Activated CD4-positive, alpha-beta T cell treated with anti-CD3 and anti-CD28 coated beads, Interleukin-2, amount 10 ng/mL, durations not matched to agents 7 days and 5 days (primary cell): ENCODE measurements around the gene RNF180. TPM values are rescaled to one million over a fixed set of nuclear protein-coding genes. Genes with fewer than 3 reads are reported as not detected.
"Not testable (repeated sequence)": the region's sequence is repeated elsewhere in the genome, so short reads cannot be mapped to it uniquely, and the experiment has no call there.

Experiments used
- CTCF ChIA-PET: fragments of 350-600 bp; sonication (Branson Sonifier 250); formaldehyde crosslinking; loops from one replicate; lab custom pipeline; 2021; ENCODE audit warnings: antibody characterized with exemption; lab: Charles Lee
- POLR2A ChIA-PET: fragments of 350-600 bp; sonication (Branson Sonifier 250); formaldehyde crosslinking; loops from one replicate; lab custom pipeline; 2021; ENCODE audit warnings: antibody characterized with exemption; lab: Charles Lee
- DNase-seq: peaks from one replicate; pipeline ENCODE4 v3.0.0-alpha.2; 2020
- H3K27ac Mint-ChIP-seq: one replicate; pipeline ENCODE4 v1.8.0; 2021; ENCODE audit warnings: mild to moderate bottlenecking, moderate library complexity, mixed read lengths
- H3K27me3 Mint-ChIP-seq: one replicate; pipeline ENCODE4 v1.8.0; 2021; ENCODE audit warnings: mixed read lengths
- H3K36me3 Mint-ChIP-seq: one replicate; pipeline ENCODE4 v1.8.0; 2021; ENCODE audit warnings: low read depth, mixed read lengths
- H3K4me1 Mint-ChIP-seq: one replicate; pipeline ENCODE4 v1.8.0; 2021; ENCODE audit warnings: mixed read lengths
- H3K4me3 Mint-ChIP-seq: one replicate; pipeline ENCODE4 v1.8.0; 2021; ENCODE audit warnings: mild to moderate bottlenecking, moderate library complexity, mixed read lengths
- H3K9me3 Mint-ChIP-seq: one replicate; pipeline ENCODE4 v1.8.0; 2021; ENCODE audit warnings: mixed read lengths
- total RNA-seq, 2 experiments: library from RNA; stranded (reverse); gene quantifications; one replicate each; pipeline ENCODE4 v1.2.3, GENCODE V29; 2021

Gene RNF180
- total RNA-seq, 2 experiments from 2014 or later: not detected

DNA sequence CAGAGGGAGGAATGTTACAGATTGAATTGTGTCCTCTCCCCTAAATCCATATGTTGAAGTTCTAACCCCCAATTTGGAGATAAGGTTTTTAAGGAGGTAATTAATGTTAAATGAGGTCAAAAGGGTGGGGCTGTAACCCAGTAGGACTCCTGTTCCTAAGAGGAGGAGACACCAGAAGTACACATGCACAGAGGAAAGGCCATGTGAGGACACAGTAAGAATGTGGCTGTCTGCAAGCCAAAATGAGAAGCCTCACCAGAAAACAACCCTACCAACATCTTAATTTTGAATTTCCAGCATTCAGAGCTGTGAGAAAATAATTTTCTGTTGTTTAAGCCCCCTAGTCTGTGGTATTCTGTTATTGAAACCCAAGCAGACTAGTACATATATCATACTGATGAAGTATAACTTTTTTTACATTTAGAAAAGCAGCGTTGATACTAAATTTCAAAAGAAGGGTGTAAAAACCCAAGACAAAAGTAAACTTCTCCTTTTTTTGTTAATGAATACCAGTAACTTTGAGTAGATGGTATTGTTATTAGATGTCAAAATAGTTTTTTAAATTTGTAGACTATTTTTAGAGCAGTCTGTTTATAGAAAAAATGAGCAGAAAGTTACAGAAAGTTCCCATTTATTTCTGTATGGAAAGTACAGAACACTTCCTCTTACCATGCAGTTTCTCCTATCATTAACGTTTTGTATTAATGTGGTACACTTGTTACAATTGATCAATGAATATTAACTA lies 25.1 kb downstream of the RNF180 start:
- no peak for DNase-seq
- H3K36me3 Mint-ChIP-seq: no peaks in the 10 kb centered on the region
- no peaks in the 10 kb centered on the region for H3K9me3 Mint-ChIP-seq
- H3K27ac Mint-ChIP-seq: no peak overlapping the region
- CTCF ChIA-PET: no interaction called here
- H3K27me3 Mint-ChIP-seq: no peaks in the 10 kb centered on the region
- POLR2A ChIA-PET: no interaction called here
- H3K4me1 Mint-ChIP-seq: no peaks in the 10 kb centered on the region
- H3K4me3 Mint-ChIP-seq: no peak overlapping the region

- Mint-ChIP-seq H3K27ac (no peak overlapping the region), H3K9me3 (no peaks in the 10 kb centered on the region), H3K27me3 (no peaks in the 10 kb centered on the region), H3K36me3 (no peaks in the 10 kb centered on the region), H3K4me3 (no peak overlapping the region), H3K4me1 (no peaks in the 10 kb centered on the region)
- DNase-seq: no peak
- POLR2A ChIA-PET: no interaction called here
- CTCF ChIA-PET: no interaction called here
Observed at GRCh38 chr5:64195981-64196380, 30.3 kb downstream of the RNF180 start.

- no peaks in the 10 kb centered on the region for H3K4me1 Mint-ChIP-seq
- ChIA-PET POLR2A (no interaction called here), CTCF (no interaction called here)
- no peak overlapping the region for H3K4me3 Mint-ChIP-seq
- H3K9me3 Mint-ChIP-seq: no peaks in the 10 kb centered on the region
- H3K27me3 Mint-ChIP-seq: no peaks in the 10 kb centered on the region
- H3K36me3 Mint-ChIP-seq: no peaks in the 10 kb centered on the region
- no peak for DNase-seq
- no peak overlapping the region for H3K27ac Mint-ChIP-seq
Observed at GRCh38 chr5:64199425-64199824, 33.8 kb downstream of the RNF180 start.

GRCh38 chr5:64201996-64202395 lies 36.4 kb downstream of the RNF180 start:
- Mint-ChIP-seq H3K36me3 (no peaks in the 10 kb centered on the region), H3K27me3 (no peaks in the 10 kb centered on the region), H3K4me3 (no peak overlapping the region), H3K4me1 (no peaks in the 10 kb centered on the region), H3K27ac (no peak overlapping the region), H3K9me3 (no peaks in the 10 kb centered on the region)
- no peak for DNase-seq
- ChIA-PET POLR2A (no interaction called here), CTCF (no interaction called here)

- ChIA-PET POLR2A (no interaction called here), CTCF (no interaction called here)
- Mint-ChIP-seq H3K9me3 (no peaks in the 10 kb centered on the region), H3K27me3 (no peaks in the 10 kb centered on the region), H3K4me3 (no peak overlapping the region), H3K27ac (no peak overlapping the region), H3K4me1 (no peaks in the 10 kb centered on the region), H3K36me3 (no peaks in the 10 kb centered on the region)
- DNase-seq: no peak
Observed at GRCh38 chr5:64206653-64207052, 41.0 kb downstream of the RNF180 start.

DNA sequence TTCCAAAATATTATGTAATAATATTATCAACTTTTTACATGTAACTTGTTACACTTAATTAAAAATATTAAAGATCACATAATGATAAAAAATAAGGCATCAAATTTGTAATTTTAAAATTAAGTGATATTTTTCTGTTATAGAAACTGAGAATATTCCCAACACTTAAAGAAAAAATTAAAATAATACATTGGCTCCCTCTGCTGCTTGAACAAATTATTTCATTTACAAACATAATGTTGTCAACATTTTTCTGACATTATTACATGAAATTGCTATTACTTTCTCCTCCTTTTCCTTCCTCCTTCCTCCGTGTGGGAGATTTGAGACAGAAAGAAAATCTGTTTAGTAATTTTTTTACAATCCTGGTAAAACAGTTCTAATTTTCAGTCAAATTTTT lies 42.3 kb downstream of the RNF180 start:
- H3K36me3 Mint-ChIP-seq: no peaks in the 10 kb centered on the region
- no peaks in the 10 kb centered on the region for H3K9me3 Mint-ChIP-seq
- no peak for DNase-seq
- ChIA-PET POLR2A (no interaction called here), CTCF (no interaction called here)
- no peaks in the 10 kb centered on the region for H3K4me1 Mint-ChIP-seq
- no peak overlapping the region for H3K27ac Mint-ChIP-seq
- H3K4me3 Mint-ChIP-seq: no peak overlapping the region
- no peaks in the 10 kb centered on the region for H3K27me3 Mint-ChIP-seq

- Mint-ChIP-seq H3K9me3 (no peaks in the 10 kb centered on the region), H3K27ac (no peak overlapping the region), H3K4me1 (no peaks in the 10 kb centered on the region), H3K27me3 (no peaks in the 10 kb centered on the region), H3K4me3 (no peak overlapping the region), H3K36me3 (no peaks in the 10 kb centered on the region)
- no peak for DNase-seq
- ChIA-PET POLR2A (no interaction called here), CTCF (no interaction called here)
Observed at GRCh38 chr5:64209353-64209752, 43.7 kb downstream of the RNF180 start.

DNA sequence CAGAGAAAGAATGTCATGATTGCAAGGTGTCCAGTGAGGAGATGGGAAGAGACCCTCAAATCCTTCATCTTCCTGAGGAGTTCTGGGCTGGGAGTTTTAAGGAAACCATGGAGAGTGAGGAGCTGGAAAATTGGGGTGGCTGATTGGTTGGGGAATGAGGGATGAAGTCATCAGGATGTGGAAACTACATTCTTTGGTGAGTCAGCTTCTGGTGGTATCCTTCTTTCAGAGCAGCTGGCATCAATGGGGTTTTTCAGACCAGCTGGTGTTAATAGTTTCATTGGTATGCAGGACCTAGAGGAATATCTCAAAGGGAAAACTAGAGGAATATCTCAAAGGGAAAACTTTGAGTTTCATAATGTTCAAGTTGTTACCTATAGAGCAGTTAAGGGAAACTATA lies 45.2 kb downstream of the RNF180 start:
- ChIA-PET POLR2A (no interaction called here), CTCF (interaction anchor here (0.6 kb wide), 1 partner anchor 509 kb away, joined by 4 read pairs; no protein-coding TSS in a partner anchor)
- no peak for DNase-seq
- Mint-ChIP-seq H3K4me1 (no peaks in the 10 kb centered on the region), H3K9me3 (no peaks in the 10 kb centered on the region), H3K27me3 (no peaks in the 10 kb centered on the region), H3K36me3 (no peaks in the 10 kb centered on the region), H3K4me3 (no peak overlapping the region), H3K27ac (no peak overlapping the region)

GRCh38 chr5:64213011-64213410 lies 47.4 kb downstream of the RNF180 start:
- ChIA-PET POLR2A (no interaction called here), CTCF (no interaction called here)
- Mint-ChIP-seq H3K27me3 (no peaks in the 10 kb centered on the region), H3K4me1 (no peaks in the 10 kb centered on the region), H3K36me3 (no peaks in the 10 kb centered on the region), H3K27ac (no peak overlapping the region), H3K4me3 (no peak overlapping the region), H3K9me3 (no peaks in the 10 kb centered on the region)
- no peak for DNase-seq

DNA sequence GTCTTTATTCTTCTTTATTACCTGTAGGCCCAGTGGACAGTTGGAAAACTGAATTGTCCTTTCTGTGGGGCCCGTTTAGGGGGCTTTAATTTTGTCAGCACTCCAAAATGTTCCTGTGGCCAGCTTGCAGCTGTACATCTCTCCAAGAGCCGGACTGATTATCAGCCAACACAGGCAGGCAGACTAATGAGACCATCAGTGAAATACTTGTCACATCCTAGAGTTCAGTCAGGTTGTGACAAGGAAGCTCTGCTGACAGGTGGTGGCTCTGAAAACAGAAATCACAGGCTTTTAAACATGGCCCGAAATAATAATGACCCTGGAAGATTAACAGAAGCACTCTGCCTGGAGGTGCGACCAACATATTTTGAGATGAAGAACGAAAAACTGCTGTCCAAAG lies 47.9 kb downstream of the RNF180 start:
- no peak overlapping the region for H3K27ac Mint-ChIP-seq
- H3K27me3 Mint-ChIP-seq: no peaks in the 10 kb centered on the region
- H3K9me3 Mint-ChIP-seq: no peaks in the 10 kb centered on the region
- H3K4me3 Mint-ChIP-seq: no peak overlapping the region
- POLR2A ChIA-PET: no interaction called here
- no peaks in the 10 kb centered on the region for H3K36me3 Mint-ChIP-seq
- CTCF ChIA-PET: no interaction called here
- DNase-seq: no peak
- H3K4me1 Mint-ChIP-seq: no peaks in the 10 kb centered on the region

GRCh38 chr5:64214132-64214531 lies 48.5 kb downstream of the RNF180 start:
- Mint-ChIP-seq H3K4me3 (no peak overlapping the region), H3K9me3 (no peaks in the 10 kb centered on the region), H3K36me3 (no peaks in the 10 kb centered on the region), H3K4me1 (no peaks in the 10 kb centered on the region), H3K27ac (no peak overlapping the region), H3K27me3 (no peaks in the 10 kb centered on the region)
- POLR2A ChIA-PET: no interaction called here
- CTCF ChIA-PET: no interaction called here
- no peak for DNase-seq

- no peak for DNase-seq
- H3K4me1 Mint-ChIP-seq: no peaks in the 10 kb centered on the region
- ChIA-PET POLR2A (no interaction called here), CTCF (no interaction called here)
- H3K36me3 Mint-ChIP-seq: no peaks in the 10 kb centered on the region
- H3K4me3 Mint-ChIP-seq: no peak overlapping the region
- H3K9me3 Mint-ChIP-seq: no peaks in the 10 kb centered on the region
- no peak overlapping the region for H3K27ac Mint-ChIP-seq
- no peaks in the 10 kb centered on the region for H3K27me3 Mint-ChIP-seq
Observed at GRCh38 chr5:64221911-64222310, 56.3 kb downstream of the RNF180 start.

DNA sequence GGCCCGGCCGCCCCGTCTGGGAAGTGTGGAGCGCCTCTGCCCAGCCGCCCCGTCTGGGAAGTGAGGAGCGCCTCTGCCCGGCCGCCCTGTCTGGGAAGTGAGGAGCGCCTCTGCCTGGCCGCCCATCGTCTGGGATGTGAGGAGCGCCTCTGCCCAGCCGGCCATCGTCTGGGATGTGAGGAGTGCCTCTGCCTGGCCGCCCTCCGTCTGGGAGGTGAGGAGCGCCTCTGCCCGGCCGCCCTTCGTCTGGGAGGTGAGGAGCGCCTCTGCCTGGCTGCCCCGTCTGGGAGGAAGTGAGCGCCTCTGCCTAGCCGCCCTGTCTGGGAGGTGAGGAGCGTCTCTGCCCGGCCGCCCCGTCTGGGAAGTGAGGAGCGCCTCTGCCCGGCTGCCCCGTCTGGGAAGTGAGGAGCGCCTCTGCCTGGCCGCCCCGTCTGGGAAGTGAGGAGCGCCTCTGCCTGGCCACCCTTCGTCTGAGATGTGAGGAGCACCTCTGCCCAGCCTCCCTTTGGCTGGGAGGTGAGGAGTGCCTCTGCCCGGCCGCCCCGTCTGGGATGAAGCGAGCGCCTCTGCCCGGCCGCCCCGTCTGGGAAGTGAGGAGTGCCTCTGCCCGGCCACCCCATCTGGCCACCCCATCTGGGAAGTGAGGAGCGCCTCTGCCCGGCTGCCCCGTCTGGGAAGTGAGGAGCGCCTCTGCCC lies 59.8 kb downstream of the RNF180 start:
- CTCF ChIA-PET, H3K27ac Mint-ChIP-seq, H3K4me1 Mint-ChIP-seq, H3K36me3 Mint-ChIP-seq, DNase-seq, H3K27me3 Mint-ChIP-seq, POLR2A ChIA-PET, H3K9me3 Mint-ChIP-seq, H3K4me3 Mint-ChIP-seq: not testable (repeated sequence)
